IMR-90 (cell line): ENCODE results near the gene SCNN1B. TPM values are rescaled to one million over a fixed set of nuclear protein-coding genes. Genes with fewer than 3 reads are reported as not detected.
A peak's percentile ranks its signal among the peaks of the same experiment; 100 is the strongest.

Experiments
- ATAC-seq: fragments of 200-7000 bp; cut with Tn5 transposase; 2 replicates; pipeline ENCODE4 v1.9.1; 2020; ENCODE audit warnings: low read depth, mild to moderate bottlenecking, moderate library complexity
- BruUV-seq: library from RNA; stranded (reverse); fragments of 400-500 nt; replicated peaks from 2 replicates; lab custom pipeline; 2021; lab: Mats Ljungman, UMichigan
- CTCF ChIA-PET: fragments of 300-600 bp; formaldehyde crosslinking; extraction: SDS; loops from one replicate; lab custom pipeline; 2021; ENCODE audit warnings: antibody characterized with exemption; lab: Yijun Ruan, JAX
- POLR2A ChIA-PET: fragments of 300-600 bp; sonication (Branson Sonifier 250); formaldehyde crosslinking; loops from one replicate; lab custom pipeline; 2022; ENCODE audit warnings: antibody characterized with exemption; ENCODE audit not compliant: unreplicated experiment; lab: Charles Lee
- DNase-seq: peaks from one replicate; pipeline ENCODE4 v3.0.0; 2013
- H2AFZ ChIP-seq: replicated peaks from 2 replicates; pipeline ENCODE3; 2013; ENCODE audit warnings: low read length, mild to moderate bottlenecking; ENCODE audit not compliant: poor library complexity
- H2AK5ac ChIP-seq: 2 replicates; pipeline ENCODE4 v1.6.1; 2013; ENCODE audit warnings: low read depth, low read length, inconsistent platforms
- H2AK9ac ChIP-seq: replicated peaks from 2 replicates; pipeline ENCODE3; 2013; ENCODE audit warnings: mild to moderate bottlenecking, low read depth, low read length, moderate library complexity; ENCODE audit not compliant: poor library complexity
- H2BK120ac ChIP-seq: 2 replicates; pipeline ENCODE4 v1.6.1; 2013; ENCODE audit warnings: low read depth, low read length, inconsistent platforms
- H2BK15ac ChIP-seq: 3 replicates; pipeline ENCODE4 v1.6.1; 2013; ENCODE audit warnings: low read depth, low read length, inconsistent platforms
- H2BK20ac ChIP-seq: 2 replicates; pipeline ENCODE4 v1.6.1; 2013; ENCODE audit warnings: low read depth, mild to moderate bottlenecking, inconsistent platforms, low read length, moderate library complexity
- H2BK5ac ChIP-seq: 2 replicates; pipeline ENCODE4 v1.6.1; 2013; ENCODE audit warnings: mild to moderate bottlenecking, low read depth, low read length, inconsistent platforms; ENCODE audit not compliant: poor library complexity, severe bottlenecking
- H3K14ac ChIP-seq: replicated peaks from 2 replicates; pipeline ENCODE4 v1.6.1; 2013; ENCODE audit warnings: low read depth, low read length, inconsistent platforms
- H3K18ac ChIP-seq: 2 replicates; pipeline ENCODE4 v1.6.1; 2013; ENCODE audit warnings: low read depth, low read length, control low read depth
- H3K23ac ChIP-seq: 2 replicates; pipeline ENCODE4 v1.6.1; 2013; ENCODE audit warnings: low read depth, low read length, inconsistent platforms
- H3K27ac ChIP-seq: 2 replicates; pipeline ENCODE4 v1.5.1; 2013; ENCODE audit warnings: mild to moderate bottlenecking, control low read depth, low read length; ENCODE audit not compliant: insufficient read depth
- H3K27me3 ChIP-seq: 2 replicates; pipeline ENCODE4 v1.6.1; 2013; ENCODE audit warnings: low read length; ENCODE audit not compliant: control insufficient read depth, insufficient read depth
- H3K36me3 ChIP-seq: 2 replicates; pipeline ENCODE4 v1.6.1; 2013; ENCODE audit warnings: low read length, mixed read lengths; ENCODE audit not compliant: control insufficient read depth, insufficient read depth
- H3K4ac ChIP-seq: 2 replicates; pipeline ENCODE4 v1.6.1; 2013; ENCODE audit warnings: low read depth, low read length, inconsistent platforms
- H3K4me1 ChIP-seq: 2 replicates; pipeline ENCODE4 v1.6.1; 2013; ENCODE audit warnings: low read length, mixed read lengths; ENCODE audit not compliant: control insufficient read depth, insufficient read depth
- H3K4me2 ChIP-seq: 2 replicates; pipeline ENCODE4 v1.6.1; 2013; ENCODE audit warnings: low read depth, mild to moderate bottlenecking, control low read depth, low read length, moderate library complexity
- H3K4me3 ChIP-seq: 2 replicates; pipeline ENCODE4 v1.5.1; 2013; ENCODE audit warnings: low read depth, mild to moderate bottlenecking, control low read depth, low read length, moderate library complexity; ENCODE audit not compliant: insufficient read depth
- H3K56ac ChIP-seq: 2 replicates; pipeline ENCODE4 v1.6.1; 2013; ENCODE audit warnings: low read length, inconsistent platforms; ENCODE audit not compliant: insufficient read depth; ENCODE audit errors: extremely low read depth
- H3K79me1 ChIP-seq, 2 experiments: 2 replicates each; pipeline ENCODE4 v1.6.1; 2013; ENCODE audit warnings: low read length in 2 of 2, inconsistent platforms in 1 of 2, low read depth in 1 of 2
- H3K9ac ChIP-seq: 2 replicates; pipeline ENCODE4 v1.6.1; 2013; ENCODE audit warnings: low read depth, low read length, control low read depth
- H3K9me1 ChIP-seq: 2 replicates; pipeline ENCODE4 v1.6.1; 2013; ENCODE audit warnings: low read length, inconsistent platforms; ENCODE audit not compliant: insufficient read depth
- H3K9me3 ChIP-seq: 2 replicates; pipeline ENCODE4 v1.6.1; 2013; ENCODE audit warnings: low read length; ENCODE audit not compliant: control insufficient read depth, insufficient read depth
- H4K20me1 ChIP-seq: 2 replicates; pipeline ENCODE4 v1.6.1; 2013; ENCODE audit warnings: low read length, inconsistent platforms; ENCODE audit not compliant: insufficient read depth
- H4K5ac ChIP-seq: 2 replicates; pipeline ENCODE4 v1.6.1; 2013; ENCODE audit warnings: mild to moderate bottlenecking, low read depth, low read length, control low read depth
- H4K8ac ChIP-seq, 2 experiments: 2 replicates each; pipeline ENCODE4 v1.6.1; 2013; ENCODE audit warnings: low read depth in 2 of 2, low read length in 2 of 2, control low read depth in 1 of 2, inconsistent platforms in 1 of 2
- H4K91ac ChIP-seq: 2 replicates; pipeline ENCODE4 v1.6.1; 2013; ENCODE audit warnings: low read depth, low read length, inconsistent platforms; ENCODE audit not compliant: insufficient read depth
- CHD1 ChIP-seq: IDR thresholded peaks from 2 replicates; pipeline ENCODE4 v1.6.1; 2012; ENCODE audit warnings: low read depth, low read length, improper control_type of control experiment
- FOS ChIP-seq: fragments of 150-350 bp; IDR thresholded peaks from 2 replicates; pipeline ENCODE4 v1.6.1; 2016; ENCODE audit warnings: low read depth, low read length
- WGBS, 2 experiments: methylation state at CpG; one replicate each; pipeline versions ENCODE4 v1.1.5 to v1.1.7; 2013; ENCODE audit warnings: missing lambda C conversion rate in 2 of 2; ENCODE audit not compliant: insufficient read length in 1 of 2; ENCODE audit errors: extremely low coverage in 2 of 2; 5-methylcytosine and 5-hydroxymethylcytosine counted together
- dilution Hi-C: fragments of 300-500 bp; cut with HindIII; formaldehyde crosslinking; loops from one replicate; pipeline ENCODE4 v1.14.3; 2018; ENCODE audit warnings: low sequenced_read_pairs; ENCODE audit not compliant: unreplicated experiment
- in situ Hi-C: fragments of 300-500 bp; cut with MboI; formaldehyde crosslinking; loops from 3 replicates; pipeline ENCODE4 v1.14.3; 2019; ENCODE audit warnings: low sequenced_read_pairs, inconsistent platforms, mixed read lengths
- intact Hi-C: fragments of 100-400 bp; cut with micrococcal nuclease; formaldehyde crosslinking; loops from 2 replicates; pipeline ENCODE4 v1.10.0; 2022
- polyA plus RNA-seq, 3 experiments: library from polyadenylated mRNA; depleted of rRNA; stranded (reverse); fragments of >200 nt; gene quantifications; 2 replicates each; pipeline ENCODE4 v1.2.3, GENCODE V29; 2012; ENCODE audit warnings: low replicate concordance in 1 of 3
- total RNA-seq: library from RNA; depleted of rRNA; stranded (reverse); fragments of >200 nt; gene quantifications from 2 replicates; pipeline ENCODE4 v1.2.3, GENCODE V29; 2012

Gene SCNN1B
- total and polyA plus RNA-seq, 2 of the 4 experiments (the other 2 are of a cell fraction), result not detected

DNA sequence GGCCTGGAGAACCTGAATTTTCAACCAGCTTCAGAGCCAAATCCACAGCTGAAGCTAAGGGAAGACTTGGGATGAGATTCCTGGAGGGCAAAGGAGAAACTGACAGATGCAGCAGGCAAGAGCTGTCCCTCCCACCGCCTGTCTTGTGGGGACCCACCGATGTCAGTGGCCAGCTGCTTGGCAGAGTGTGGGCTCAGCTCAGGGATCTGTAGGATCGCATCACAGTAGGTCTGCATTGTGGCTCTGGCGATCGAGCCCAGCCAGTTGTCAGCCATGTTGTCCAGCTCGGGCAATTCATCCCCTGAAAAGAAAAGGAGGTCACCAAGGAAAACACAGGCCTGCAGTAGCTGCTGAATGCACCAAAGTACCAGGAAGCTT lies 90.1 kb downstream of the SCNN1B start:
- no peaks in the 10 kb centered on the region for H3K79me1 ChIP-seq
- no peak overlapping the region for H3K14ac ChIP-seq
- H3K4me3 ChIP-seq, result no peak overlapping the region
- dilution Hi-C loops, result no loop called here
- peak overlapping the region; percentile 31 for H2AK9ac ChIP-seq
- H3K27ac ChIP-seq, result no peak overlapping the region
- H3K9ac ChIP-seq, result no peak overlapping the region
- no peak overlapping the region for H3K4ac ChIP-seq
- POLR2A ChIA-PET, result no interaction called here
- H3K56ac ChIP-seq, result no peak overlapping the region
- no peak overlapping the region for H2BK20ac ChIP-seq
- CTCF ChIA-PET, result no interaction called here
- intact Hi-C loops, result no loop called here
- no peak overlapping the region for H4K5ac ChIP-seq
- H4K20me1 ChIP-seq, result no peaks in the 10 kb centered on the region
- WGBS, 2 experiments, result 97% methylated on average over 6 of the region's 6 CpGs; no CpG with 5 or more reads in 1 of the 2 experiments
- no peak overlapping the region for H3K4me2 ChIP-seq
- ATAC-seq, result no peak
- DNase-seq, result no peak
- no peak overlapping the region for H3K23ac ChIP-seq
- no peak overlapping the region for H4K91ac ChIP-seq
- peaks cover 54% of the 10 kb centered on the region for H3K36me3 ChIP-seq
- TF ChIP-seq FOS, result no peak
- TF ChIP-seq CHD1, result no peak
- H3K9me3 ChIP-seq, result no peaks in the 10 kb centered on the region
- peaks cover 1% of the 10 kb centered on the region; the same call in 1 of the 2 replicates for H3K4me1 ChIP-seq
- in situ Hi-C loops, result no loop called here
- H2AFZ ChIP-seq, result no peak overlapping the region
- H4K8ac ChIP-seq, result no peak overlapping the region
- BruUV-seq, result no TSS peak
- H3K9me1 ChIP-seq, result no peaks in the 10 kb centered on the region; the same call in 1 of the 2 replicates
- H3K27me3 ChIP-seq, result no peaks in the 10 kb centered on the region
- H2BK120ac ChIP-seq, result no peak overlapping the region
- H3K18ac ChIP-seq, result no peak overlapping the region
- no peak overlapping the region for H2BK5ac ChIP-seq
- no peak overlapping the region for H2AK5ac ChIP-seq
- H2BK15ac ChIP-seq, result no peak overlapping the region
